Uterus (tissue), 4 donors: ENCODE data around the gene STX18. TPM values are rescaled to one million over a fixed set of nuclear protein-coding genes. Genes with fewer than 3 reads are reported as not detected.

Experiments
- DNase-seq, 2 donors: peaks; one replicate each; pipeline ENCODE4 v3.0.0-alpha.2; 2019 to 2020
- H3K27ac ChIP-seq, 2 donors: fragments of 200-600 bp; sonication (generic); 1 replicate in 1 of 2; 2 replicates in 1 of 2; pipeline ENCODE4 v1.5.1; 2016 to 2018
- H3K27me3 ChIP-seq, 2 donors: fragments of 200-600 bp; sonication (generic); one replicate each; pipeline ENCODE4 v1.5.1; 2018 to 2019; ENCODE audit warnings: control low read depth in 1 of 2
- H3K36me3 ChIP-seq, 2 donors: fragments of 200-600 bp; sonication (generic); one replicate each; pipeline ENCODE4 v1.5.1; 2019; ENCODE audit warnings: control low read depth in 1 of 2
- H3K4me1 ChIP-seq, 2 donors: fragments of 200-600 bp; sonication (generic); one replicate each; pipeline ENCODE4 v1.5.1; 2018 to 2019; ENCODE audit warnings: control low read depth in 1 of 2
- H3K4me3 ChIP-seq, 2 donors: fragments of 200-600 bp; sonication (generic); 1 replicate in 1 of 2; 2 replicates in 1 of 2; pipeline ENCODE4 v1.5.1; 2018 to 2019; ENCODE audit warnings: mild to moderate bottlenecking in 1 of 2
- H3K9me3 ChIP-seq, 2 donors: fragments of 200-600 bp; sonication (generic); one replicate each; pipeline ENCODE4 v1.5.1; 2019; ENCODE audit warnings: control low read depth in 1 of 2
- POLR2A ChIP-seq, 2 donors: fragments of 450-650 bp; IDR thresholded peaks; one replicate each; pipeline ENCODE4 v1.6.1; 2016; ENCODE audit warnings: antibody characterized with exemption in 2 of 2, mild to moderate bottlenecking in 1 of 2, moderate library complexity in 1 of 2
- intact Hi-C: fragments of 100-400 bp; cut with DNase I; formaldehyde crosslinking; loops from one replicate; pipeline ENCODE4 v1.15.1; 2023; ENCODE audit warnings: low total_unique reads
- total RNA-seq, 4 donors: library from RNA; depleted of rRNA in 3 of 4; stranded (reverse); fragments of >200 nt in 3 of 4; gene quantifications; one replicate each; pipeline versions ENCODE4 v1.1.0 to v1.2.4, GENCODE V29; 2014 to 2023
- TF ChIP-seq, protein P1 (sequence below), 4 experiments: fragments of 200-600 bp in 2 of 4; fragments of 450-650 bp in 2 of 4; sonication (generic) in 2 of 4; IDR thresholded peaks; one replicate each; pipeline ENCODE4 v1.5.1; 2016 to 2019; ENCODE audit warnings: antibody characterized with exemption in 4 of 4, mild to moderate bottlenecking in 2 of 4, moderate library complexity in 1 of 4
- donor health status: DM: yes; HTN: yes; CAD: no.

Gene STX18
- total RNA-seq, 4 donors from 2014 or later = 6.4 to 62.5 (median 28.9) TPM

DNA sequence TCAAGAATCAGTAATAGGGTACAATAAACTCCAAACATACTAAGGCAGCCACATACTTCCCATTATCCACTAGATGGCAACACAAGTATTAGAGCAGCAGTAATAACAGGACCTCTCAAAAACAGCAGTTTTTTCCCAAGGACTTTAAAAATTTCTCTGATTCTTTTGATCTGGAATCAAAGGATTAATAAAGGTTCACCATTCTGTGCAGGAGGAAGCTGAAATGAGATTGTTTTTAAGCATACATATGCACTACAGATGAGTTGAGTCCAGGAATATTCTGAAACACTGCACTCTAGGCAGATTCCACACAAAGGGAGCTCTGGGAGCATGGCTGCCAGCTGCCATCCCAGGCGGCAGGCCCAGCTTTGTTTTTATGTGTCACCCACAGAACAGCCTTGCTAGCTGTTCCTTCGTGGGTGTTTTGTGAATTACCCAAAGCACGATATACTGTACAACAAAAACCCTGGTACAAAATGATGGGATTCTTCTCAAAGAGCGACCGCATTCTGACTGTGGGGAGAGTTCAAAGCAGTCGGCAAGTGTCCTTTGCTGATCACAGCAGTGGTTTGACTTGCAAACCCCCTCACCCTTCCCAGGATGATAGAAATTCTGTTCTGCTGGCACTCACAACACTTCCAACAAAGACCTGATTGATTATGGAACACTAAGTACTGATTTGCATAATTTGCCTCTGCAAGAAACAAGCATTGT lies 61.0 kb downstream of the STX18 start:
- Histone ChIP-seq H3K4me3 (no peak overlapping the region), H3K27ac (peak overlapping the region in 1 of 2 donors; percentile 8), H3K27me3 (no peaks in the 10 kb centered on the region), H3K4me1 (no peaks in the 10 kb centered on the region), H3K36me3 (no peaks in the 10 kb centered on the region), H3K9me3 (no peaks in the 10 kb centered on the region)
- TF ChIP-seq, protein P1, sequence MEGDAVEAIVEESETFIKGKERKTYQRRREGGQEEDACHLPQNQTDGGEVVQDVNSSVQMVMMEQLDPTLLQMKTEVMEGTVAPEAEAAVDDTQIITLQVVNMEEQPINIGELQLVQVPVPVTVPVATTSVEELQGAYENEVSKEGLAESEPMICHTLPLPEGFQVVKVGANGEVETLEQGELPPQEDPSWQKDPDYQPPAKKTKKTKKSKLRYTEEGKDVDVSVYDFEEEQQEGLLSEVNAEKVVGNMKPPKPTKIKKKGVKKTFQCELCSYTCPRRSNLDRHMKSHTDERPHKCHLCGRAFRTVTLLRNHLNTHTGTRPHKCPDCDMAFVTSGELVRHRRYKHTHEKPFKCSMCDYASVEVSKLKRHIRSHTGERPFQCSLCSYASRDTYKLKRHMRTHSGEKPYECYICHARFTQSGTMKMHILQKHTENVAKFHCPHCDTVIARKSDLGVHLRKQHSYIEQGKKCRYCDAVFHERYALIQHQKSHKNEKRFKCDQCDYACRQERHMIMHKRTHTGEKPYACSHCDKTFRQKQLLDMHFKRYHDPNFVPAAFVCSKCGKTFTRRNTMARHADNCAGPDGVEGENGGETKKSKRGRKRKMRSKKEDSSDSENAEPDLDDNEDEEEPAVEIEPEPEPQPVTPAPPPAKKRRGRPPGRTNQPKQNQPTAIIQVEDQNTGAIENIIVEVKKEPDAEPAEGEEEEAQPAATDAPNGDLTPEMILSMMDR (IDR thresholded peaks at IDR 0.05) = peak in 2 of 4 experiments; percentile 34 to 42
- no peak for TF ChIP-seq POLR2A (IDR thresholded peaks at IDR 0.05)
- intact Hi-C loops = no loop called here
- DNase-seq = no peak

DNA sequence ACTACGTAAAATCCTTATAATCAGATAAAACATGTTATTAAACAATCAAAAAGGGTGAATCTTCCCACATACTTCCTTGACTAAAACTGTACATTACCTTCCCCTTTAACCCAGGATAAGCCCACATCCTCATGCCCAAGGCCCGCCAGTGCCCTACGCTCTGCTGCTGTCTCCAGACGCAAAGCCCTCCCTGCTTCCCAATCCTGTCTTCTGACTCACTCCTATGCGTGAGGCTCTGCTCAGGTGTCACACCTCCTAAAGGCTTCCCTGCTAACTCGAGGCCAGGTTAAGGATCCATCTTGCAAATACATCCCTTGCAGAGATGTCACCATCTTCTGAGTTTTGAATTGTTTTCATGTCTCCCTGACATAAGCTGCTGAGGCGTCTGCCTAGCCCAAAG lies 61.6 kb downstream of the STX18 start:
- no peaks in the 10 kb centered on the region for H3K4me1 ChIP-seq
- no peaks in the 10 kb centered on the region for H3K27me3 ChIP-seq
- no peak for TF ChIP-seq POLR2A (IDR thresholded peaks at IDR 0.05)
- TF ChIP-seq, protein P1 (IDR thresholded peaks at IDR 0.05) = no peak
- DNase-seq = no peak
- no peaks in the 10 kb centered on the region for H3K9me3 ChIP-seq
- intact Hi-C loops = no loop called here
- no peaks in the 10 kb centered on the region for H3K36me3 ChIP-seq
- peak overlapping the region in 1 of 2 donors; percentile 8 for H3K27ac ChIP-seq
- H3K4me3 ChIP-seq = no peak overlapping the region

DNA sequence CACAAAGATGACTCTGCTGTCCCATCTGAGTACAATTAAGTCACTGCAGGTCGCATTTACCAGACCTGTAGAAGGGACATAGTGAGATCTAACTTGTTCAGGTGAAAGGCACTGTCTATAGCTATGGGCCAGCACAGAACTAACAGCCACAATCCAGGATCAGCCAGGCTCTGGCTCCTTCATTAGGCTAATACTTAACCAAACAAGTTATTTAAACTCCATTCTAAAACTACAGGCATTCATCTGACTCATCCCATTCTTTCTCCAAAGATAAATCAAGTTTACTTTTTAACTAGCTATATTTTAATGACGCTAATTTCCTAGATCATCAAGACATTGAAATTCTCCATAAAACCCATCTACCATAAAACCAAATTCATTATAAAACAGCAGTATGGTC lies 62.5 kb downstream of the STX18 start:
- intact Hi-C loops = no loop called here
- DNase-seq = no peak
- no peaks in the 10 kb centered on the region for H3K27me3 ChIP-seq
- TF ChIP-seq, protein P1 (IDR thresholded peaks at IDR 0.05) = no peak
- TF ChIP-seq POLR2A (IDR thresholded peaks at IDR 0.05) = no peak
- H3K4me3 ChIP-seq = no peak overlapping the region
- H3K36me3 ChIP-seq = no peaks in the 10 kb centered on the region
- H3K27ac ChIP-seq = no peak overlapping the region
- H3K4me1 ChIP-seq = no peaks in the 10 kb centered on the region
- H3K9me3 ChIP-seq = no peaks in the 10 kb centered on the region

DNA sequence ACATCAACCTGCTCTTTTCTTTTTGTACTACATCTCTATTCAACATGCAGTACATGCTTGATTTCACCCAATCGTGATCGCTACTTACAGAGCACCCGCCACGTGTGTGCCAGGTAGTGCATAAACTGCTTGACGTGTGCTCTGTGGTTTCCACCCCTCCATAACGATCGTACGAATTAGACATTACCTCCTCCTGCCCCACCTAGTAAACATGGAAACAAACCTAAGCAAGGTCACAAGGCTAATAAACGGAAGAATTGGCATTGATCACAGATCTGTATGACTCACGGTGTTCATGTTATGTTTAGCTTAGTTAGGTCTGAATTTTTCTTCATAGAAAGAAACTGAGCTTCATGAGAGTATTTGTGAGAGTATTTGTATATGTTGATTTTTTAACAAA lies 64.1 kb downstream of the STX18 start:
- no peak for TF ChIP-seq POLR2A (IDR thresholded peaks at IDR 0.05)
- TF ChIP-seq, protein P1 (IDR thresholded peaks at IDR 0.05) = no peak
- no peaks in the 10 kb centered on the region for H3K36me3 ChIP-seq
- intact Hi-C loops = no loop called here

DNA sequence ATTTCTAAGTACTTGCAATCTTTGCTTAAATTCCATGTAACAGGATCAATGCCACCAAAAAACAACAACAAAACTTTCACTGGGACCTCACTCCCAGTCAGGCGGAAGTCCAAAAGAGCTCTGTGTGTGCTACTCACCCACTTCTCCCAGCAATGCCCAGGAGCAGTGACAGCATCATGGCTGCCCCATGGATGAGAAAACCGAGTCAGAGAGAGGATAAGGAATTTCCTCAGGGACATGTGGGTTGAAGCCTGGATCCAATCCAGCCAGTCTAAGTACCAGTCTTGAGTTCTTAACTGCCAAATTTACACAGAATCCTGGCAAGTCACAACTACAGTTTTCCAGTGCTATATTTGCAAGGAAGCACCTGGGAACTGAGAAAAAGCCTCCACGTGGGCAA lies 64.5 kb downstream of the STX18 start:
- Histone ChIP-seq H3K27me3 (no peaks in the 10 kb centered on the region), H3K36me3 (no peaks in the 10 kb centered on the region), H3K4me1 (no peaks in the 10 kb centered on the region), H3K9me3 (no peaks in the 10 kb centered on the region), H3K4me3 (no peak overlapping the region), H3K27ac (no peak overlapping the region)
- intact Hi-C loops = no loop called here
- no peak for DNase-seq
- no peak for TF ChIP-seq POLR2A (IDR thresholded peaks at IDR 0.05)
- TF ChIP-seq, protein P1 (IDR thresholded peaks at IDR 0.05) = no peak

More for the DNA sequence above, 64.1 kb downstream of the STX18 start:
- no peak overlapping the region for H3K4me3 ChIP-seq
- H3K27ac ChIP-seq = no peak overlapping the region
- DNase-seq = no peak
- H3K4me1 ChIP-seq = no peaks in the 10 kb centered on the region
- H3K27me3 ChIP-seq = no peaks in the 10 kb centered on the region
- H3K9me3 ChIP-seq = no peaks in the 10 kb centered on the region
